BLaER1 treated with 17β-estradiol and CSF1 and Interleukin-3, amounts not matched to agents 10 nM and 100 nM (cell line): ENCODE measurements around the gene ZNF532.
"Not testable (repeated sequence)": the region's sequence is repeated elsewhere in the genome, so short reads cannot be mapped to it uniquely, and the experiment has no call there.

ENCODE experiments used
- H3K27ac ChIP-seq, 11 experiments: shearing (Covaris generic); formaldehyde crosslinking; 2 replicates each; pipeline ENCODE4 v1.8.1; 2022
- H3K27me3 ChIP-seq, 11 experiments: shearing (Covaris generic); formaldehyde crosslinking; 2 replicates each; pipeline ENCODE4 v1.8.1; 2022
- H3K36me3 ChIP-seq, 11 experiments: shearing (Covaris generic); formaldehyde crosslinking; 2 replicates each; pipeline ENCODE4 v1.8.1; 2022
- H3K4me1 ChIP-seq, 10 experiments: shearing (Covaris generic); formaldehyde crosslinking; 2 replicates each; pipeline ENCODE4 v1.8.1; 2022
- H3K4me2 ChIP-seq, 11 experiments: shearing (Covaris generic); formaldehyde crosslinking; 2 replicates each; pipeline ENCODE4 v1.8.1; 2022
- H3K4me3 ChIP-seq, 10 experiments: shearing (Covaris generic); formaldehyde crosslinking; 2 replicates each; pipeline ENCODE4 v1.8.1; 2022
- H3K9ac ChIP-seq, 11 experiments: shearing (Covaris generic); formaldehyde crosslinking; 2 replicates each; pipeline ENCODE4 v1.8.1; 2022
- H3K9me3 ChIP-seq, 11 experiments: shearing (Covaris generic); formaldehyde crosslinking; replicated peaks in 1 of 11; 2 replicates each; pipeline ENCODE4 v1.8.1; 2022
- H4K20me1 ChIP-seq, 11 experiments: shearing (Covaris generic); formaldehyde crosslinking; 2 replicates each; pipeline ENCODE4 v1.8.1; 2022
- Cebpa-rat ChIP-seq, 11 experiments: shearing (Covaris generic); IDR thresholded peaks; 2 replicates each; pipeline ENCODE4 v1.8.1; 2022

ZNF532 gene

GRCh38 chr18:58828399-58829121 lies 36.1 kb upstream of the ZNF532 start:
- H3K27ac ChIP-seq = no peak overlapping the region
- H3K9me3 ChIP-seq = peaks cover 4 to 16% (median 13%) of the 10 kb centered on the region in 11 experiments; a peak in 20 of 22 replicates
- peaks cover 0 to 9% (median 5%) of the 10 kb centered on the region in 10 experiments; a peak in 11 of 20 replicates for H3K4me1 ChIP-seq
- no peak overlapping the region for H3K4me2 ChIP-seq
- no peaks in the 10 kb centered on the region for H3K36me3 ChIP-seq
- H4K20me1 ChIP-seq = no peaks in the 10 kb centered on the region
- H3K27me3 ChIP-seq = no peaks in the 10 kb centered on the region
- H3K9ac ChIP-seq = no peak overlapping the region
- H3K4me3 ChIP-seq = no peak overlapping the region
- no peak for TF ChIP-seq Cebpa-rat (IDR thresholded peaks at IDR 0.05)

DNA sequence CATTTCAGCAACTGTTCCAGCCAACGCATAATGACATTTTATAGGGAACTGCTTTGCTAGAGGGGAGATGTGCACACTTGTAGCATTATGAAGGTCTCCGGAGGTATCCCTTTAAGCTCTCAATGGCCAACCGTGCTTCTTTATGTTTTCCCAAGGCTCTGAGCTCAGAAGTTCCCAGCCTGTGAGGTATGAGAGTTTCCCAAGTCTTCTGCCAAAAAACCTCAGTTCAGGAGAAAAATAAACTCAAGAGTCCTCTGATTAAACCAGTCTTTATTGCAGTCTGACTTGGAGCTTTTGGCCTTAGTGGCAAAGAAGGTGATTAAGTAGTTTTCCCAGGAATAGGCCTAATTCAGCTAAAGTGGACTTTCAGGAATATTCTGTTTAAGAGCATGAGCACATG lies 35.4 kb upstream of the ZNF532 start:
- Histone ChIP-seq H3K4me3 (no peak overlapping the region), H3K9me3 (peaks cover 4 to 16% (median 13%) of the 10 kb centered on the region in 11 experiments; a peak in 20 of 22 replicates), H3K27ac (no peak overlapping the region), H3K9ac (no peak overlapping the region), H3K27me3 (no peaks in the 10 kb centered on the region), H3K4me2 (no peak overlapping the region), H3K4me1 (peaks cover 0 to 9% (median 5%) of the 10 kb centered on the region in 10 experiments; a peak in 11 of 20 replicates), H3K36me3 (no peaks in the 10 kb centered on the region), H4K20me1 (no peaks in the 10 kb centered on the region)
- no peak for TF ChIP-seq Cebpa-rat (IDR thresholded peaks at IDR 0.05)

GRCh38 chr18:58829886-58830285 lies 34.8 kb upstream of the ZNF532 start:
- H3K4me2 ChIP-seq, H3K4me1 ChIP-seq, H3K27me3 ChIP-seq, H3K4me3 ChIP-seq, H3K9ac ChIP-seq, H4K20me1 ChIP-seq, H3K27ac ChIP-seq, H3K36me3 ChIP-seq: not testable (repeated sequence)
- H3K9me3 ChIP-seq = peaks cover 4 to 16% (median 13%) of the 10 kb centered on the region in 11 experiments; a peak in 20 of 22 replicates

DNA sequence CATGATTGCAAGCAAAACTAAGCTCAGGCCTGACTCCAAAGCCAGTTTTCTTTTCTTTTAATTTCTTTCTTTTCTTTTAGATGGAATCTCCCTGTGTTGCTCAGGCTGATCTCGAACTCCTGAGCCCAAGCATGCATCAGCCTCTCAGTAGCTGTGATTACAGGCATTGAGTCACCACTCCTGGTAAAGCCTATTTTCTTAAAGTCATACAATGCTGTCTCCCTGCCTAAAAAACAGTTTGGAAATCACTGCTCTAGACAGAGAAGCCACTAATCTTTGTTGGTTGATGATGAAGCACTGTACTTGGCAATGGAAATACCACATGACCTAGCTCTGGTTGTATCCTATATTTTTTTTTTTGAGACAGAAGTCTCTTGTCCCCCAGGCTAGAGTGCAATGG lies 33.1 kb upstream of the ZNF532 start:
- Histone ChIP-seq H3K27ac (no peak overlapping the region), H3K4me1 (peaks cover 0 to 9% (median 5%) of the 10 kb centered on the region in 10 experiments; a peak in 11 of 20 replicates), H3K9ac (no peak overlapping the region), H3K27me3 (no peaks in the 10 kb centered on the region), H3K4me3 (no peak overlapping the region), H3K9me3 (peaks cover 4 to 16% (median 13%) of the 10 kb centered on the region in 11 experiments; a peak in 20 of 22 replicates), H3K4me2 (no peak overlapping the region), H3K36me3 (no peaks in the 10 kb centered on the region), H4K20me1 (no peaks in the 10 kb centered on the region)
- TF ChIP-seq Cebpa-rat (IDR thresholded peaks at IDR 0.05) = no peak

DNA sequence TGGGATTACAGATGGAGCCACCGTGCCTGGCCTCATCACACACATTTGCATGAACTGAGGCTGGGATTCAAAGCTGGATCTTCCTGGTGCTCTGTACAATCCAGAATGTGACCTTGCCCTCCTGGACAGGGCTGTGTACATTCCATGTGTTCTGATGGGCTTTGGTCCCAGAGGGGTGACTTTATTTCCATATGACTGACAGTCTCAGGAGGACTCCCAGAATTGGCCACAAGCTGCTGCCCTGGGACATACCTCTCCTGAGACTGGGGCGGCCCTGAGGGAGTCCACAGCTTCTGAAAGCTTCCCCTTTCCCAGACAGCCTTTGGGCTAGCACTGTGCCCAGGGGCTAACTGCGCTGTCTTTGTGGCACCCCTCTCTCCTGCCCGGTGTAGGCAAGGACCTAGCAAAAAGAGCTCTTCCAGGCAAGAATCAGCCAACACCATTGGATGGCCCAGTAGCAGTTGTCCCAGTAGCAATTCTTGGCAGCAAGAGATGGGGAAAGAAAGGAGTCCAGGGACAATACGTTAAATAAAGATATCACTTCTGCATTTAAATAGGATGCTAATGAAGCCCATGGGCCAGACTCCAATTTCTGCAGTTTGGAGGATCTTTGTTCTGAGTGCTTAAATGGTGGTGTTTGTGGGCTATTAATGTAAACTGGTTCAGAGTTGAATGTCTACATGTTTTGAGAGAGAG lies 26.4 kb upstream of the ZNF532 start:
- H3K9me3 ChIP-seq = peaks cover 0 to 8% (median 0%) of the 10 kb centered on the region in 11 experiments; a peak in 2 of 22 replicates
- no peak overlapping the region for H3K9ac ChIP-seq
- no peak overlapping the region for H3K4me3 ChIP-seq
- no peak overlapping the region for H3K4me2 ChIP-seq
- no peaks in the 10 kb centered on the region for H3K27me3 ChIP-seq
- H3K27ac ChIP-seq = no peak overlapping the region
- no peaks in the 10 kb centered on the region for H4K20me1 ChIP-seq
- no peaks in the 10 kb centered on the region for H3K36me3 ChIP-seq
- H3K4me1 ChIP-seq = 0 out of 20 replicates have a peak, but pooled peaks cover 0 to 3% (median 0%) of the 10 kb centered on the region in 10 experiments
- TF ChIP-seq Cebpa-rat (IDR thresholded peaks at IDR 0.05) = no peak

GRCh38 chr18:58838946-58839345 lies 25.7 kb upstream of the ZNF532 start:
- Histone ChIP-seq H3K36me3 (no peaks in the 10 kb centered on the region), H4K20me1 (no peaks in the 10 kb centered on the region), H3K27me3 (no peaks in the 10 kb centered on the region), H3K4me3 (no peak overlapping the region), H3K4me1 (0 out of 20 replicates have a peak, but pooled peaks cover 0 to 3% (median 0%) of the 10 kb centered on the region in 10 experiments), H3K9me3 (peaks cover 0 to 8% (median 0%) of the 10 kb centered on the region in 11 experiments; a peak in 2 of 22 replicates), H3K27ac (no peak overlapping the region), H3K9ac (no peak overlapping the region), H3K4me2 (no peak overlapping the region)
- TF ChIP-seq Cebpa-rat (IDR thresholded peaks at IDR 0.05) = no peak

GRCh38 chr18:58842978-58843687 lies 21.5 kb upstream of the ZNF532 start:
- Histone ChIP-seq H4K20me1 (no peaks in the 10 kb centered on the region), H3K4me2 (no peak overlapping the region), H3K9ac (no peak overlapping the region), H3K4me3 (no peak overlapping the region), H3K27ac (no peak overlapping the region), H3K36me3 (no peaks in the 10 kb centered on the region), H3K9me3 (peaks cover 0 to 20% (median 10%) of the 10 kb centered on the region in 11 experiments; a peak in 14 of 22 replicates), H3K27me3 (no peaks in the 10 kb centered on the region), H3K4me1 (peaks cover 8 to 15% (median 13%) of the 10 kb centered on the region in 10 experiments)
- no peak for TF ChIP-seq Cebpa-rat (IDR thresholded peaks at IDR 0.05)

DNA sequence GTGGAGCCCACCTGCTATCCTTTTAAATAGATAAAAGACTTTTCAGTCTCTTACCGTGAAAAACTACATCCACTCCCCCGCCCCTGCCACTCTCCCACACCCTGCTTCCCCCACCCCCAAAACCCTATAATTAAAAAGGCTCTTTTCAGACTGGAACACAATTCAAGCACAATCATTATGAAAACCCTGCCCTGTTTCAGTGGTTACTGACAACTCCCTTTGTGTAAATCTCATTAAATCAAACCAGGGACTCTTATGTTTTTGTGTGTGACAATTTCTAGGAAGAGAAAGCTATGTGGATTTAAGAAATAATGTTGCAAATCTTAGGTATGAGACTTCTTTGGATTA lies 21.0 kb upstream of the ZNF532 start:
- Histone ChIP-seq H3K36me3 (no peaks in the 10 kb centered on the region), H3K9ac (no peak overlapping the region), H3K4me3 (no peak overlapping the region), H4K20me1 (no peaks in the 10 kb centered on the region), H3K27ac (no peak overlapping the region), H3K4me2 (no peak overlapping the region), H3K4me1 (peaks cover 8 to 20% (median 15%) of the 10 kb centered on the region in 10 experiments), H3K9me3 (peaks cover 0 to 25% (median 14%) of the 10 kb centered on the region in 11 experiments; a peak in 15 of 22 replicates), H3K27me3 (no peaks in the 10 kb centered on the region)
- TF ChIP-seq Cebpa-rat (IDR thresholded peaks at IDR 0.05) = no peak

DNA sequence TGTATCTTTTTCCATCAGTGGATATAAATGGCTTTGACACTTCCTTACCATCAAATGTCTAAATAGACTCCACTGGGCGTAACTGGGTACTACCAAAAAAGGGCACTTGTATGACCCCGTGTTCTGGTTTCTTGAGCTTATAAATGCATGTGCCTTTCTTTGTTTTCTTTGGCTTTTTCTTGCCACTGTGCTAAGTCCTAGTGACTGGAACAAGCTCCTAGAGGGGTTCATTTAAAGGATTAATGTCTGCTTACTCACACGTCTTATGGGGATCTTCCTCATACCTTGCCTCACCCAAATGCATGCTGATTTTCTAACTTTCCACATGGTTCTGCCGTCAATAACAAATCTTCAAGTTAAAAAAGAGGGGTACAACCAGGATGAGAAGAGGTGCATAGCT lies 19.8 kb upstream of the ZNF532 start:
- Histone ChIP-seq H4K20me1 (no peaks in the 10 kb centered on the region), H3K4me3 (no peak overlapping the region), H3K4me1 (peaks cover 8 to 26% (median 20%) of the 10 kb centered on the region in 10 experiments), H3K36me3 (no peaks in the 10 kb centered on the region), H3K27ac (no peak overlapping the region), H3K9ac (no peak overlapping the region), H3K4me2 (no peak overlapping the region), H3K27me3 (no peaks in the 10 kb centered on the region), H3K9me3 (peaks cover 0 to 23% (median 17%) of the 10 kb centered on the region in 11 experiments; a peak in 14 of 22 replicates)
- no peak for TF ChIP-seq Cebpa-rat (IDR thresholded peaks at IDR 0.05)
